Measurements from ENCODE around the gene NUP54.

DNA sequence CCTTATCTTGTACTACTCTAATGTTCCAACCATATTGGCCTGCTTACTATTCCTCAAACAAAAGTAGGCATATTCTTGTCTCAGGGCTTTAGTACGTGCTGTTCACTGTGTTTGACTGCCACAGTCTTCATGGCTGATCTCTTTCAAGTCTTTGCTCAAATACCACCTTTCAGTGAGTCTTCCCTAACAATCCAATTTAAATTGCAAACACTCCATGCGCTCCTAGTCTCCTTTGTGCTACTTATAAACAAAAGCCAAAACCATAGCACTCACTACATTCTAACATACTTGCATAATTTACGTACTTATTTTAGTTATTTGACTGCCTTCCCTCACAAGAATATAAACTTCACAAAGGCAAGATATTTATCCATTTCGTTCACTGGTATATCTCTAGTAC, 75.4 kb downstream of the NUP54 start:
- TF ChIP-seq, protein P1, sequence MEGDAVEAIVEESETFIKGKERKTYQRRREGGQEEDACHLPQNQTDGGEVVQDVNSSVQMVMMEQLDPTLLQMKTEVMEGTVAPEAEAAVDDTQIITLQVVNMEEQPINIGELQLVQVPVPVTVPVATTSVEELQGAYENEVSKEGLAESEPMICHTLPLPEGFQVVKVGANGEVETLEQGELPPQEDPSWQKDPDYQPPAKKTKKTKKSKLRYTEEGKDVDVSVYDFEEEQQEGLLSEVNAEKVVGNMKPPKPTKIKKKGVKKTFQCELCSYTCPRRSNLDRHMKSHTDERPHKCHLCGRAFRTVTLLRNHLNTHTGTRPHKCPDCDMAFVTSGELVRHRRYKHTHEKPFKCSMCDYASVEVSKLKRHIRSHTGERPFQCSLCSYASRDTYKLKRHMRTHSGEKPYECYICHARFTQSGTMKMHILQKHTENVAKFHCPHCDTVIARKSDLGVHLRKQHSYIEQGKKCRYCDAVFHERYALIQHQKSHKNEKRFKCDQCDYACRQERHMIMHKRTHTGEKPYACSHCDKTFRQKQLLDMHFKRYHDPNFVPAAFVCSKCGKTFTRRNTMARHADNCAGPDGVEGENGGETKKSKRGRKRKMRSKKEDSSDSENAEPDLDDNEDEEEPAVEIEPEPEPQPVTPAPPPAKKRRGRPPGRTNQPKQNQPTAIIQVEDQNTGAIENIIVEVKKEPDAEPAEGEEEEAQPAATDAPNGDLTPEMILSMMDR (IDR thresholded peaks at IDR 0.05) = no peak
- TF ChIP-seq POLR2A (IDR thresholded peaks at IDR 0.05; ENCODE audit: low read length) (no peak), CHD2 (IDR thresholded peaks at IDR 0.05; ENCODE audit: low read length, partially characterized antibody) (no peak), EP300 (IDR thresholded peaks at IDR 0.05) (no peak), CBX2 (IDR thresholded peaks at IDR 0.05; ENCODE audit: borderline replicate concordance, low read depth) (no peak), SMC3 (IDR thresholded peaks at IDR 0.05) (no peak), POLR2AphosphoS2 (conservative IDR thresholded peaks at IDR 0.05; ENCODE audit: low read length) (no peak), E2F6 (IDR thresholded peaks at IDR 0.05; ENCODE audit: borderline replicate concordance, low read depth) (no peak), PBX3 (IDR thresholded peaks at IDR 0.05) (no peak), CHD4 (IDR thresholded peaks at IDR 0.05; ENCODE audit: borderline replicate concordance) (no peak), FOSB (CRISPR knock-in tag; IDR thresholded peaks at IDR 0.05) (no peak)
- TF ChIP-seq, protein P2, sequence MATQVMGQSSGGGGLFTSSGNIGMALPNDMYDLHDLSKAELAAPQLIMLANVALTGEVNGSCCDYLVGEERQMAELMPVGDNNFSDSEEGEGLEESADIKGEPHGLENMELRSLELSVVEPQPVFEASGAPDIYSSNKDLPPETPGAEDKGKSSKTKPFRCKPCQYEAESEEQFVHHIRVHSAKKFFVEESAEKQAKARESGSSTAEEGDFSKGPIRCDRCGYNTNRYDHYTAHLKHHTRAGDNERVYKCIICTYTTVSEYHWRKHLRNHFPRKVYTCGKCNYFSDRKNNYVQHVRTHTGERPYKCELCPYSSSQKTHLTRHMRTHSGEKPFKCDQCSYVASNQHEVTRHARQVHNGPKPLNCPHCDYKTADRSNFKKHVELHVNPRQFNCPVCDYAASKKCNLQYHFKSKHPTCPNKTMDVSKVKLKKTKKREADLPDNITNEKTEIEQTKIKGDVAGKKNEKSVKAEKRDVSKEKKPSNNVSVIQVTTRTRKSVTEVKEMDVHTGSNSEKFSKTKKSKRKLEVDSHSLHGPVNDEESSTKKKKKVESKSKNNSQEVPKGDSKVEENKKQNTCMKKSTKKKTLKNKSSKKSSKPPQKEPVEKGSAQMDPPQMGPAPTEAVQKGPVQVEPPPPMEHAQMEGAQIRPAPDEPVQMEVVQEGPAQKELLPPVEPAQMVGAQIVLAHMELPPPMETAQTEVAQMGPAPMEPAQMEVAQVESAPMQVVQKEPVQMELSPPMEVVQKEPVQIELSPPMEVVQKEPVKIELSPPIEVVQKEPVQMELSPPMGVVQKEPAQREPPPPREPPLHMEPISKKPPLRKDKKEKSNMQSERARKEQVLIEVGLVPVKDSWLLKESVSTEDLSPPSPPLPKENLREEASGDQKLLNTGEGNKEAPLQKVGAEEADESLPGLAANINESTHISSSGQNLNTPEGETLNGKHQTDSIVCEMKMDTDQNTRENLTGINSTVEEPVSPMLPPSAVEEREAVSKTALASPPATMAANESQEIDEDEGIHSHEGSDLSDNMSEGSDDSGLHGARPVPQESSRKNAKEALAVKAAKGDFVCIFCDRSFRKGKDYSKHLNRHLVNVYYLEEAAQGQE (IDR thresholded peaks at IDR 0.05) = no peak

Measured in A549 (cell line).